SK-N-MC (cell line): ENCODE measurements around the gene ANTXRL.

Experiments
- EZH2 ChIP-seq: fragments of 200-600 bp; sonication (generic); IDR thresholded peaks from one replicate; pipeline ENCODE4 v1.6.1; 2017; ENCODE audit warnings: antibody characterized with exemption
- FOXP2 ChIP-seq: optimal IDR thresholded peaks from 2 replicates; pipeline ENCODE3; 2011; ENCODE audit warnings: mild to moderate bottlenecking, moderate library complexity; ENCODE audit not compliant: insufficient read depth; ENCODE audit errors: extremely low read length, control extremely low read depth
- POLR2AphosphoS5 ChIP-seq: IDR thresholded peaks from 2 replicates; pipeline ENCODE4 v1.6.1; 2012; ENCODE audit warnings: mild to moderate bottlenecking, low read depth, low read length, borderline replicate concordance

GRCh38 chr10:46314071-46314470 is 27.3 kb downstream of the ANTXRL start:
- TF ChIP-seq EZH2 (no peak), POLR2AphosphoS5 (no peak), FOXP2 (no peak)
